Activated effector memory CD4-positive, alpha-beta T cell treated with Interleukin-2 at 50 U/mL for 16 hours (primary cell): Measurements from ENCODE around the gene STK11.

Experiments used
- DNase-seq: peaks from one replicate; pipeline ENCODE4 v3.0.0-alpha.2; 2020

The STK11 gene

GRCh38 chr19:1251330-1252220, 46.0 kb downstream of the STK11 start:
- peak; percentile 61 for DNase-seq

- peak; percentile 59 for DNase-seq
These were observed 46.7 kb downstream of the STK11 start for GRCh38 chr19:1252221-1252820.

GRCh38 chr19:1252821-1253513, 47.4 kb downstream of the STK11 start:
- DNase-seq = peak; percentile 74

GRCh38 chr19:1253514-1254080, 48.0 kb downstream of the STK11 start:
- DNase-seq = no peak

- no peak for DNase-seq
These were observed 48.5 kb downstream of the STK11 start for GRCh38 chr19:1254081-1254527.

- no peak for DNase-seq
These were observed 49.1 kb downstream of the STK11 start for GRCh38 chr19:1254530-1255185.

GRCh38 chr19:1255186-1256161, 49.9 kb downstream of the STK11 start:
- DNase-seq = no peak

GRCh38 chr19:1256646-1257474, 51.3 kb downstream of the STK11 start:
- DNase-seq = no peak

- DNase-seq = no peak
These were observed 52.0 kb downstream of the STK11 start for GRCh38 chr19:1257475-1258162.

GRCh38 chr19:1258163-1258492, 52.5 kb downstream of the STK11 start:
- no peak for DNase-seq

GRCh38 chr19:1258707-1259205, 53.2 kb downstream of the STK11 start:
- no peak for DNase-seq

GRCh38 chr19:1259206-1259875, 53.8 kb downstream of the STK11 start:
- DNase-seq = peak; percentile 73

GRCh38 chr19:1259876-1260748, 54.5 kb downstream of the STK11 start:
- peak; percentile 36 for DNase-seq

GRCh38 chr19:1260749-1261537, 55.4 kb downstream of the STK11 start:
- peak; percentile 97 for DNase-seq

- DNase-seq = no peak
These were observed 55.9 kb downstream of the STK11 start for GRCh38 chr19:1261538-1261797.

- DNase-seq = no peak
These were observed 56.4 kb downstream of the STK11 start for GRCh38 chr19:1261798-1262622.
